IMR-90 (cell line): ENCODE results near the gene SSU72.

Experiments used
- CEBPB ChIP-seq: IDR thresholded peaks from 2 replicates; pipeline ENCODE4 v1.6.1; 2012; ENCODE audit warnings: low read depth, low read length, improper control_type of control experiment
- CHD1 ChIP-seq: IDR thresholded peaks from 2 replicates; pipeline ENCODE4 v1.6.1; 2012; ENCODE audit warnings: low read depth, low read length, improper control_type of control experiment
- MXI1 ChIP-seq: IDR thresholded peaks from 2 replicates; pipeline ENCODE4 v1.6.1; 2012; ENCODE audit warnings: low read depth, mild to moderate bottlenecking, low read length, moderate library complexity, borderline replicate concordance
- POLR2A ChIP-seq: IDR thresholded peaks from 2 replicates; pipeline ENCODE4 v1.6.1; 2012; ENCODE audit warnings: mild to moderate bottlenecking, low read depth, low read length
- RAD21 ChIP-seq: IDR thresholded peaks from 2 replicates; pipeline ENCODE4 v1.6.1; 2012; ENCODE audit warnings: low read length, improper control_type of control experiment
- RCOR1 ChIP-seq: IDR thresholded peaks from 2 replicates; pipeline ENCODE4 v1.6.1; 2012; ENCODE audit warnings: mild to moderate bottlenecking, low read length, improper control_type of control experiment; ENCODE audit not compliant: insufficient replicate concordance
- RFX5 ChIP-seq: IDR thresholded peaks from 2 replicates; pipeline ENCODE4 v1.8.0; 2012; ENCODE audit warnings: low read depth, mild to moderate bottlenecking, low read length, moderate library complexity
- SMC3 ChIP-seq: fragments of 150-350 bp; IDR thresholded peaks from 2 replicates; pipeline ENCODE4 v1.6.1; 2016; ENCODE audit warnings: low read depth, mild to moderate bottlenecking, antibody characterized with exemption, low read length, moderate library complexity
- TF ChIP-seq, protein P1 (sequence below): conservative IDR thresholded peaks from 2 replicates; pipeline ENCODE4 v1.5.1; 2012; ENCODE audit warnings: mild to moderate bottlenecking, low read depth, low read length, improper control_type of control experiment
- TF ChIP-seq, protein P2 (sequence below): fragments of 150-350 bp; IDR thresholded peaks from 2 replicates; pipeline ENCODE4 v1.6.1; 2016; ENCODE audit warnings: low read depth, mild to moderate bottlenecking, low read length, moderate library complexity, borderline replicate concordance
- TF ChIP-seq, protein P3 (sequence below): fragments of 150-350 bp; IDR thresholded peaks from 2 replicates; pipeline ENCODE4 v1.6.1; 2017; ENCODE audit warnings: mild to moderate bottlenecking, antibody characterized with exemption, low read length, low read depth

GRCh38 chr1:1623181-1623630, 48.5 kb upstream of the SSU72 start:
- no peak for TF ChIP-seq RAD21
- TF ChIP-seq, protein P1, sequence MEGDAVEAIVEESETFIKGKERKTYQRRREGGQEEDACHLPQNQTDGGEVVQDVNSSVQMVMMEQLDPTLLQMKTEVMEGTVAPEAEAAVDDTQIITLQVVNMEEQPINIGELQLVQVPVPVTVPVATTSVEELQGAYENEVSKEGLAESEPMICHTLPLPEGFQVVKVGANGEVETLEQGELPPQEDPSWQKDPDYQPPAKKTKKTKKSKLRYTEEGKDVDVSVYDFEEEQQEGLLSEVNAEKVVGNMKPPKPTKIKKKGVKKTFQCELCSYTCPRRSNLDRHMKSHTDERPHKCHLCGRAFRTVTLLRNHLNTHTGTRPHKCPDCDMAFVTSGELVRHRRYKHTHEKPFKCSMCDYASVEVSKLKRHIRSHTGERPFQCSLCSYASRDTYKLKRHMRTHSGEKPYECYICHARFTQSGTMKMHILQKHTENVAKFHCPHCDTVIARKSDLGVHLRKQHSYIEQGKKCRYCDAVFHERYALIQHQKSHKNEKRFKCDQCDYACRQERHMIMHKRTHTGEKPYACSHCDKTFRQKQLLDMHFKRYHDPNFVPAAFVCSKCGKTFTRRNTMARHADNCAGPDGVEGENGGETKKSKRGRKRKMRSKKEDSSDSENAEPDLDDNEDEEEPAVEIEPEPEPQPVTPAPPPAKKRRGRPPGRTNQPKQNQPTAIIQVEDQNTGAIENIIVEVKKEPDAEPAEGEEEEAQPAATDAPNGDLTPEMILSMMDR: no peak
- TF ChIP-seq, protein P2, sequence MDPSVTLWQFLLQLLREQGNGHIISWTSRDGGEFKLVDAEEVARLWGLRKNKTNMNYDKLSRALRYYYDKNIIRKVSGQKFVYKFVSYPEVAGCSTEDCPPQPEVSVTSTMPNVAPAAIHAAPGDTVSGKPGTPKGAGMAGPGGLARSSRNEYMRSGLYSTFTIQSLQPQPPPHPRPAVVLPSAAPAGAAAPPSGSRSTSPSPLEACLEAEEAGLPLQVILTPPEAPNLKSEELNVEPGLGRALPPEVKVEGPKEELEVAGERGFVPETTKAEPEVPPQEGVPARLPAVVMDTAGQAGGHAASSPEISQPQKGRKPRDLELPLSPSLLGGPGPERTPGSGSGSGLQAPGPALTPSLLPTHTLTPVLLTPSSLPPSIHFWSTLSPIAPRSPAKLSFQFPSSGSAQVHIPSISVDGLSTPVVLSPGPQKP: no peak
- TF ChIP-seq CEBPB: no peak
- TF ChIP-seq RFX5: no peak
- no peak for TF ChIP-seq POLR2A
- TF ChIP-seq SMC3: no peak
- TF ChIP-seq, protein P3, sequence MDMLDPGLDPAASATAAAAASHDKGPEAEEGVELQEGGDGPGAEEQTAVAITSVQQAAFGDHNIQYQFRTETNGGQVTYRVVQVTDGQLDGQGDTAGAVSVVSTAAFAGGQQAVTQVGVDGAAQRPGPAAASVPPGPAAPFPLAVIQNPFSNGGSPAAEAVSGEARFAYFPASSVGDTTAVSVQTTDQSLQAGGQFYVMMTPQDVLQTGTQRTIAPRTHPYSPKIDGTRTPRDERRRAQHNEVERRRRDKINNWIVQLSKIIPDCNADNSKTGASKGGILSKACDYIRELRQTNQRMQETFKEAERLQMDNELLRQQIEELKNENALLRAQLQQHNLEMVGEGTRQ: no peak
- no peak for TF ChIP-seq CHD1
- no peak for TF ChIP-seq MXI1
- no peak for TF ChIP-seq RCOR1
